Spleen (tissue), 7 donors: ENCODE measurements around the gene ACP3.

Experiments used
- POLR2A ChIP-seq, 3 donors: fragments of 450-650 bp; IDR thresholded peaks; one replicate each; pipeline ENCODE4 v1.5.1; 2017; ENCODE audit warnings: antibody characterized with exemption in 3 of 3, mild to moderate bottlenecking in 1 of 3
- POLR2AphosphoS5 ChIP-seq, 3 donors: sonication (generic); formaldehyde crosslinking; IDR thresholded peaks; one replicate each; pipeline ENCODE4 v1.5.1; 2017; ENCODE audit warnings: antibody characterized with exemption in 3 of 3
- TF ChIP-seq, protein P1 (sequence below), 11 experiments: fragments of 200-600 bp in 7 of 11; fragments of 450-650 bp in 4 of 11; sonication (generic) in 4 of 11; IDR thresholded peaks in 8 of 11; conservative IDR thresholded peaks in 3 of 11; 1 replicate in 7 of 11; 2 replicates in 4 of 11; pipeline versions ENCODE4 v1.4.0 to v1.8.0; 2016 to 2021; ENCODE audit warnings: antibody characterized with exemption in 11 of 11, inconsistent platforms in 4 of 11, mild to moderate bottlenecking in 1 of 11
- donor health status: DM: no; HTN: no; CAD: no; lungs with moderate emphysema.
- donor health status: DM: no; HTN: no; CAD: no.
- donor health status: DM: no; HTN: no; CAD: no.

DNA sequence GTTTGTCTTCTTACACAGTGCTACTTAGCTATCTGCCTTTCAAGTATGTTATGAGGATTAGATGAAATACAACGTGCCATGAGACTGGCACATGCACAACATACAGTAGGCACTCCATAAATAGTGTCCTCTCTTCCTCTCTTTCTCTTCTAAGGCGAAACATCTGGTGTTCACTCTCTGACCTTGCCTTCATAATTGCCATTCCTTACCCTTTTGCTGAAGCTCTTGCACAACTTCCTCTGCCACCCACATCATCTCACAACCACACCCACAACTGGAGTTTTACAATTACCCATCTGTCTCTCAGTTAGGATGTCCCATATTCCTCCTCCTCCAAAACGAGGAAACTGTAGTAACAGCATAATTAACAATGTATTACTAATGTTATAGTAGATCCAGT lies 26.4 kb upstream of the ACP3 start:
- TF ChIP-seq, protein P1, sequence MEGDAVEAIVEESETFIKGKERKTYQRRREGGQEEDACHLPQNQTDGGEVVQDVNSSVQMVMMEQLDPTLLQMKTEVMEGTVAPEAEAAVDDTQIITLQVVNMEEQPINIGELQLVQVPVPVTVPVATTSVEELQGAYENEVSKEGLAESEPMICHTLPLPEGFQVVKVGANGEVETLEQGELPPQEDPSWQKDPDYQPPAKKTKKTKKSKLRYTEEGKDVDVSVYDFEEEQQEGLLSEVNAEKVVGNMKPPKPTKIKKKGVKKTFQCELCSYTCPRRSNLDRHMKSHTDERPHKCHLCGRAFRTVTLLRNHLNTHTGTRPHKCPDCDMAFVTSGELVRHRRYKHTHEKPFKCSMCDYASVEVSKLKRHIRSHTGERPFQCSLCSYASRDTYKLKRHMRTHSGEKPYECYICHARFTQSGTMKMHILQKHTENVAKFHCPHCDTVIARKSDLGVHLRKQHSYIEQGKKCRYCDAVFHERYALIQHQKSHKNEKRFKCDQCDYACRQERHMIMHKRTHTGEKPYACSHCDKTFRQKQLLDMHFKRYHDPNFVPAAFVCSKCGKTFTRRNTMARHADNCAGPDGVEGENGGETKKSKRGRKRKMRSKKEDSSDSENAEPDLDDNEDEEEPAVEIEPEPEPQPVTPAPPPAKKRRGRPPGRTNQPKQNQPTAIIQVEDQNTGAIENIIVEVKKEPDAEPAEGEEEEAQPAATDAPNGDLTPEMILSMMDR (IDR thresholded peaks at IDR 0.05 in 8 of 11, conservative IDR thresholded peaks at IDR 0.05 in 3 of 11) = no peak
- TF ChIP-seq POLR2A (IDR thresholded peaks at IDR 0.05) (no peak), POLR2AphosphoS5 (IDR thresholded peaks at IDR 0.05) (peak in 1 of 3 donors; percentile 44)
